B cell (primary cell): ENCODE results near the gene LRRC2. TPM values are rescaled to one million over a fixed set of nuclear protein-coding genes. Genes with fewer than 3 reads are reported as not detected.

Experiments
- ATAC-seq: fragments of 200-7000 bp; cut with Tn5 transposase; one replicate; pipeline ENCODE4 v1.10.0; 2021; ENCODE audit warnings: low read depth, mild to moderate bottlenecking, moderate number of reproducible peaks, moderate library complexity
- CTCF ChIA-PET: fragments of 350-600 bp; sonication (Branson Sonifier 250); formaldehyde crosslinking; loops from one replicate; lab custom pipeline; 2021; ENCODE audit warnings: antibody characterized with exemption, inconsistent platforms; lab: Charles Lee
- POLR2A ChIA-PET: fragments of 350-600 bp; sonication (Branson Sonifier 250); formaldehyde crosslinking; loops from one replicate; lab custom pipeline; 2021; ENCODE audit warnings: antibody characterized with exemption; lab: Charles Lee
- DNase-seq: peaks from one replicate; pipeline ENCODE4 v3.0.0; 2013
- H2AFZ ChIP-seq: 2 replicates; pipeline ENCODE4 v1.6.1; 2012; ENCODE audit warnings: mild to moderate bottlenecking, low read depth, low read length; ENCODE audit not compliant: insufficient read depth, poor library complexity, severe bottlenecking
- H3K27ac ChIP-seq, 2 donors: 1 replicate in 1 of 2; 2 replicates in 1 of 2; pipeline ENCODE4 v1.5.1; 2012 to 2013; ENCODE audit warnings: low read length in 2 of 2, mild to moderate bottlenecking in 2 of 2, moderate library complexity in 1 of 2
- H3K27me3 ChIP-seq, 4 experiments: fragments of 200-600 bp in 1 of 4; sonication (generic) in 1 of 4; replicated peaks in 1 of 4; 1 replicate in 2 of 4; 2 replicates in 2 of 4; pipeline versions ENCODE4 v1.6.1 to v1.7.0; 2013 to 2016; ENCODE audit warnings: low read length in 3 of 4, mild to moderate bottlenecking in 2 of 4, mixed read lengths in 1 of 4, moderate library complexity in 1 of 4; ENCODE audit not compliant: insufficient read depth in 4 of 4, control insufficient read depth in 3 of 4; ENCODE audit errors: control extremely low read depth in 1 of 4
- H3K36me3 ChIP-seq, 2 experiments: replicated peaks in 1 of 2; 1 replicate in 1 of 2; 2 replicates in 1 of 2; pipeline versions ENCODE4 v1.6.1 to v1.7.1; 2013; ENCODE audit warnings: low read length in 1 of 2; ENCODE audit not compliant: insufficient read depth in 2 of 2, control insufficient read depth in 1 of 2; ENCODE audit errors: control extremely low read depth in 1 of 2, extremely low read depth in 1 of 2
- H3K4me1 ChIP-seq, 2 donors: fragments of 200-600 bp in 1 of 2; sonication (generic) in 1 of 2; 1 replicate in 1 of 2; 2 replicates in 1 of 2; pipeline versions ENCODE4 v1.5.1 to v1.6.1; 2013 to 2017; ENCODE audit warnings: low read length in 2 of 2; ENCODE audit not compliant: control insufficient read depth in 2 of 2, insufficient read depth in 2 of 2
- H3K4me2 ChIP-seq: replicated peaks from 2 replicates; pipeline ENCODE3; 2012; ENCODE audit warnings: mild to moderate bottlenecking, low read depth, low read length; ENCODE audit not compliant: poor library complexity, severe bottlenecking
- H3K4me3 ChIP-seq, 5 experiments: fragments of 200-600 bp in 1 of 5; sonication (generic) in 1 of 5; 1 replicate in 3 of 5; 2 replicates in 2 of 5; pipeline versions ENCODE4 v1.5.1 to v1.7.0; 2011 to 2016; ENCODE audit warnings: low read length in 4 of 5, mild to moderate bottlenecking in 4 of 5, low read depth in 2 of 5, control low read depth in 1 of 5, moderate library complexity in 1 of 5; ENCODE audit not compliant: insufficient read depth in 1 of 5; ENCODE audit errors: control extremely low read depth in 1 of 5, extremely low read depth in 1 of 5
- H3K79me2 ChIP-seq: fragments of 200-600 bp; sonication (generic); one replicate; pipeline ENCODE4 v1.6.0; 2016; ENCODE audit warnings: low read length; ENCODE audit not compliant: control insufficient read depth, insufficient read depth
- H3K9ac ChIP-seq: fragments of 200-600 bp; sonication (generic); 2 replicates; pipeline ENCODE4 v1.6.1; 2017; ENCODE audit warnings: mild to moderate bottlenecking, low read length, moderate library complexity
- H3K9me3 ChIP-seq, 3 donors: one replicate each; pipeline versions ENCODE4 v1.6.1 to v1.7.1; 2013; ENCODE audit warnings: low read length in 2 of 3; ENCODE audit not compliant: control insufficient read depth in 2 of 3, insufficient read depth in 1 of 3; ENCODE audit errors: control extremely low read depth in 1 of 3
- H4K20me1 ChIP-seq: 2 replicates; pipeline ENCODE4 v1.6.0; 2012; ENCODE audit warnings: mild to moderate bottlenecking, low read length; ENCODE audit not compliant: insufficient read depth, control insufficient read depth, poor library complexity, severe bottlenecking
- H3K27ac Mint-ChIP-seq: one replicate; pipeline ENCODE4 v1.8.0; 2021; ENCODE audit warnings: mixed read lengths
- H3K27me3 Mint-ChIP-seq: one replicate; pipeline ENCODE4 v1.8.0; 2021; ENCODE audit warnings: mixed read lengths
- H3K4me1 Mint-ChIP-seq: one replicate; pipeline ENCODE4 v1.8.0; 2021; ENCODE audit warnings: mixed read lengths
- H3K4me3 Mint-ChIP-seq: one replicate; pipeline ENCODE4 v1.8.0; 2021; ENCODE audit warnings: mixed read lengths
- H3K9me3 Mint-ChIP-seq: one replicate; pipeline ENCODE4 v1.8.0; 2022; ENCODE audit warnings: mixed read lengths; ENCODE audit not compliant: insufficient read depth
- CTCF ChIP-seq: fragments of 200-600 bp; IDR thresholded peaks from one replicate; pipeline ENCODE4 v1.8.0; 2022; ENCODE audit warnings: antibody characterized with exemption, mild to moderate bottlenecking
- EZH2 ChIP-seq: IDR thresholded peaks from 2 replicates; pipeline ENCODE4 v1.6.1; 2012; ENCODE audit warnings: borderline replicate concordance, low read depth, mild to moderate bottlenecking, moderate library complexity, low read length; ENCODE audit not compliant: insufficient read depth, poor library complexity, severe bottlenecking
- WGBS: methylation state at CpG from one replicate; pipeline ENCODE4 v1.1.5; 2013; ENCODE audit warnings: missing lambda C conversion rate; ENCODE audit not compliant: insufficient coverage; 5-methylcytosine and 5-hydroxymethylcytosine counted together
- intact Hi-C: fragments of 100-400 bp; cut with micrococcal nuclease; formaldehyde crosslinking; loops from one replicate; pipeline ENCODE4 v1.10.0; 2022
- polyA plus RNA-seq: library from polyadenylated mRNA; depleted of rRNA; stranded (reverse); fragments of >200 nt; gene quantifications from 2 replicates; pipeline ENCODE4 v1.2.3, GENCODE V29; 2012
- total RNA-seq, 2 donors: library from RNA; stranded (reverse); fragments of 120-200 nt in 1 of 2; gene quantifications; 1 replicate in 1 of 2; 2 replicates in 1 of 2; pipeline versions ENCODE4 v1.2.3 to v1.2.4, GENCODE V29; 2013 to 2022

LRRC2 gene
- total and polyA plus RNA-seq, 2 donors (not counting 1 experiment from before 2014, with no cell fraction given) = 0.04 TPM; not detected in 1

GRCh38 chr3:46558184-46559043 lies 7.7 kb downstream of the LRRC2 start:
- WGBS = 20% methylated on average over 15 of the region's 22 CpGs
- H3K4me1 ChIP-seq = peaks cover 13% of the 10 kb centered on the region in 2 donors
- peak overlapping the region; percentile 74 for H3K4me3 Mint-ChIP-seq
- no peaks in the 10 kb centered on the region for H3K79me2 ChIP-seq
- intact Hi-C loops = loop anchor here (1.0 to 2.0 kb wide), 5 partner anchors 19 to 282 kb away; partner anchors contain the start of gene RTP3
- DNase-seq (peak; percentile 88), ATAC-seq (peak; percentile 99)
- H3K4me3 ChIP-seq = peak overlapping the region in 3 of 5 experiments; percentile 27 to 37 (median 37)
- no peaks in the 10 kb centered on the region for H3K36me3 ChIP-seq
- peaks cover 0 to 4% (median 3%) of the 10 kb centered on the region in 3 donors for H3K9me3 ChIP-seq
- no peaks in the 10 kb centered on the region for H3K27me3 ChIP-seq
- H3K9ac ChIP-seq = peak overlapping the region; percentile 25
- H3K9me3 Mint-ChIP-seq = no peaks in the 10 kb centered on the region
- no peak overlapping the region for H3K27ac ChIP-seq
- H3K27ac Mint-ChIP-seq = peak overlapping the region; percentile 21
- ChIA-PET CTCF (interaction anchor here (0.6 to 7.3 kb wide), 25 partner anchors 9 to 619 kb away, joined by 3 to 275 read pairs (median 6); partner anchors contain the start of genes CCR5 and RTP3), POLR2A (interaction anchor here (1.4 to 1.9 kb wide), 3 partner anchors 9 to 70 kb away, joined by 5 to 12 read pairs (median 6); no protein-coding TSS in a partner anchor)
- TF ChIP-seq CTCF (peak; percentile 85), EZH2 (no peak)
- peaks cover 14% of the 10 kb centered on the region for H3K4me1 Mint-ChIP-seq
- H3K4me2 ChIP-seq = peak overlapping the region; percentile 69
- peaks cover 6% of the 10 kb centered on the region for H3K27me3 Mint-ChIP-seq
- H4K20me1 ChIP-seq = no peaks in the 10 kb centered on the region
- H2AFZ ChIP-seq = peak overlapping the region; percentile 61
